Esophagus squamous epithelium (tissue), 5 donors: ENCODE data around the gene SYNGR2. TPM values are rescaled to one million over a fixed set of nuclear protein-coding genes. Genes with fewer than 3 reads are reported as not detected.

Experiments
- DNase-seq: peaks from one replicate; lab custom pipeline; 2025; lab: John Stamatoyannopoulos, UW
- H3K27ac ChIP-seq, 4 donors: fragments of 200-600 bp; sonication (generic); one replicate each; pipeline ENCODE4 v1.5.1; 2016 to 2019; ENCODE audit warnings: mild to moderate bottlenecking in 1 of 4
- H3K27me3 ChIP-seq, 4 donors: fragments of 200-600 bp; sonication (generic); 1 replicate in 3 of 4; 2 replicates in 1 of 4; pipeline versions ENCODE4 v1.5.1 to v1.6.0; 2017 to 2021; ENCODE audit warnings: antibody characterized with exemption in 1 of 4
- H3K36me3 ChIP-seq, 3 donors: fragments of 200-600 bp; sonication (generic); one replicate each; pipeline ENCODE4 v1.5.1; 2016 to 2019
- H3K4me1 ChIP-seq, 3 donors: fragments of 200-600 bp; sonication (generic); one replicate each; pipeline ENCODE4 v1.5.1; 2017 to 2019
- H3K4me3 ChIP-seq, 4 donors: fragments of 200-600 bp; sonication (generic); 1 replicate in 3 of 4; 2 replicates in 1 of 4; pipeline ENCODE4 v1.5.1; 2016 to 2019; ENCODE audit warnings: mild to moderate bottlenecking in 2 of 4, moderate library complexity in 1 of 4
- H3K9me3 ChIP-seq, 3 donors: fragments of 200-600 bp; sonication (generic); one replicate each; pipeline ENCODE4 v1.5.1; 2016 to 2019
- CTCF ChIP-seq, 6 experiments: fragments of 450-650 bp in 4 of 6; fragments of 200-600 bp in 2 of 6; sonication (generic) in 2 of 6; IDR thresholded peaks; one replicate each; pipeline ENCODE4 v1.5.1; 2016 to 2019; ENCODE audit warnings: antibody characterized with exemption in 6 of 6, mild to moderate bottlenecking in 4 of 6, moderate library complexity in 4 of 6
- POLR2A ChIP-seq, 4 donors: fragments of 450-650 bp; IDR thresholded peaks; one replicate each; pipeline ENCODE4 v1.6.1; 2017; ENCODE audit warnings: antibody characterized with exemption in 4 of 4, mild to moderate bottlenecking in 4 of 4, moderate library complexity in 3 of 4
- WGBS, 2 donors: methylation state at CpG; one replicate each; pipeline ENCODE4 v1.1.5; 2018; 5-methylcytosine and 5-hydroxymethylcytosine counted together
- intact Hi-C: fragments of 100-400 bp; cut with DNase I; formaldehyde crosslinking; loops from one replicate; pipeline ENCODE4 v1.15.0; 2022
- total RNA-seq, 4 donors: library from RNA; depleted of rRNA; stranded (reverse); fragments of >200 nt; gene quantifications; one replicate each; pipeline ENCODE4 v1.1.0, GENCODE V29; 2016
- donor health status: DM: yes; HTN: yes; CAD: no.

SYNGR2 gene
- total RNA-seq, 4 donors from 2014 or later, result 41.2 to 93.9 (median 75.7) TPM

- no peaks in the 10 kb centered on the region for H3K27me3 ChIP-seq
- H3K9me3 ChIP-seq, result no peaks in the 10 kb centered on the region
- intact Hi-C loops, result no loop called here
- H3K36me3 ChIP-seq, result no peaks in the 10 kb centered on the region
- H3K27ac ChIP-seq, result peak overlapping the region; percentile 74 to 86 (median 84)
- 24 to 45% methylated on average over 10 to 20 of the region's 58 CpGs for WGBS, 2 donors
- peak in 1 of 4 donors; percentile 86 for TF ChIP-seq POLR2A (IDR thresholded peaks at IDR 0.05)
- TF ChIP-seq CTCF (IDR thresholded peaks at IDR 0.05), result no peak
- peak overlapping the region in 3 of 4 donors; percentile 4 to 54 (median 28) for H3K4me3 ChIP-seq
- DNase-seq, result peak; percentile 86
- peaks cover 38 to 83% (median 38%) of the 10 kb centered on the region in 3 donors for H3K4me1 ChIP-seq
Measured at GRCh38 chr17:78140169-78141051, 28.0 kb upstream of the SYNGR2 start.

- intact Hi-C loops, result no loop called here
- DNase-seq, result no peak
- no peak overlapping the region for H3K4me3 ChIP-seq
- H3K36me3 ChIP-seq, result no peaks in the 10 kb centered on the region
- H3K27ac ChIP-seq, result peak overlapping the region; percentile 82 to 88 (median 86)
- 28 to 50% methylated on average over 6 to 10 of the region's 20 CpGs for WGBS, 2 donors
- peaks cover 38 to 94% (median 46%) of the 10 kb centered on the region in 3 donors for H3K4me1 ChIP-seq
- H3K9me3 ChIP-seq, result no peaks in the 10 kb centered on the region
- H3K27me3 ChIP-seq, result no peaks in the 10 kb centered on the region
- TF ChIP-seq CTCF (IDR thresholded peaks at IDR 0.05) (no peak), POLR2A (IDR thresholded peaks at IDR 0.05) (no peak)
Measured at GRCh38 chr17:78141437-78142118, 26.8 kb upstream of the SYNGR2 start.

GRCh38 chr17:78142119-78142861 is 26.1 kb upstream of the SYNGR2 start:
- H3K27me3 ChIP-seq, result no peaks in the 10 kb centered on the region
- no peak for TF ChIP-seq CTCF (IDR thresholded peaks at IDR 0.05)
- peak in 1 of 4 donors; percentile 28 for TF ChIP-seq POLR2A (IDR thresholded peaks at IDR 0.05)
- no peaks in the 10 kb centered on the region for H3K36me3 ChIP-seq
- WGBS, 2 donors, result 51 to 83% methylated on average over 2 to 11 of the region's 16 CpGs
- H3K4me3 ChIP-seq, result no peak overlapping the region
- no peaks in the 10 kb centered on the region for H3K9me3 ChIP-seq
- H3K27ac ChIP-seq, result peak overlapping the region; percentile 82 to 88 (median 86)
- intact Hi-C loops, result no loop called here
- no peak for DNase-seq
- H3K4me1 ChIP-seq, result peaks cover 38 to 94% (median 46%) of the 10 kb centered on the region in 3 donors

- Histone ChIP-seq H3K36me3 (no peaks in the 10 kb centered on the region), H3K4me3 (no peak overlapping the region), H3K4me1 (peaks cover 42 to 94% (median 53%) of the 10 kb centered on the region in 3 donors), H3K9me3 (no peaks in the 10 kb centered on the region), H3K27me3 (no peaks in the 10 kb centered on the region), H3K27ac (peak overlapping the region in 3 of 4 donors; percentile 69 to 80 (median 70))
- intact Hi-C loops, result no loop called here
- 88 to 94% methylated on average over 9 to 16 of the region's 21 CpGs for WGBS, 2 donors
- no peak for DNase-seq
- TF ChIP-seq POLR2A (IDR thresholded peaks at IDR 0.05), result no peak
- no peak for TF ChIP-seq CTCF (IDR thresholded peaks at IDR 0.05)
Measured at GRCh38 chr17:78143214-78144146, 24.9 kb upstream of the SYNGR2 start.
